Astrocyte (in vitro differentiated cells and primary cell): ENCODE data around the gene CPAMD8. TPM values are rescaled to one million over a fixed set of nuclear protein-coding genes. Genes with fewer than 3 reads are reported as not detected.

Experiments
- DNase-seq: peaks from one replicate; pipeline ENCODE4 v3.0.0-alpha.2; 2010; ENCODE audit warnings: low read depth
- FAIRE-seq: peaks from 2 replicates; lab custom pipeline; 2011; peaks lifted over from hg19 to GRCh38; lab: Jason Lieb, UNC
- H2AFZ ChIP-seq: 2 replicates; pipeline ENCODE4 v1.6.0; 2012; ENCODE audit warnings: low read depth, low read length, inconsistent platforms
- H3K27ac ChIP-seq: 2 replicates; pipeline ENCODE4 v1.5.1; 2011; ENCODE audit warnings: low read depth, low read length, inconsistent platforms
- H3K27me3 ChIP-seq: 2 replicates; pipeline ENCODE4 v1.6.0; 2011; ENCODE audit warnings: low read length, inconsistent platforms; ENCODE audit not compliant: insufficient read depth
- H3K36me3 ChIP-seq: 2 replicates; pipeline ENCODE4 v1.5.1; 2011; ENCODE audit warnings: low read length, inconsistent platforms; ENCODE audit not compliant: insufficient read depth
- H3K4me1 ChIP-seq: 2 replicates; pipeline ENCODE4 v1.5.1; 2011; ENCODE audit warnings: low read length, inconsistent platforms; ENCODE audit not compliant: insufficient read depth
- H3K4me2 ChIP-seq: 2 replicates; pipeline ENCODE4 v1.6.0; 2012; ENCODE audit warnings: low read length, inconsistent platforms
- H3K4me3 ChIP-seq: 2 replicates; pipeline ENCODE4 v1.5.1; 2011; ENCODE audit warnings: low read depth, mild to moderate bottlenecking, low read length, inconsistent platforms; ENCODE audit not compliant: insufficient read depth
- H3K79me2 ChIP-seq: 2 replicates; pipeline ENCODE4 v1.6.0; 2012; ENCODE audit warnings: mild to moderate bottlenecking, low read length, inconsistent platforms; ENCODE audit not compliant: insufficient read depth
- H3K9ac ChIP-seq: 2 replicates; pipeline ENCODE4 v1.6.0; 2012; ENCODE audit warnings: mild to moderate bottlenecking, low read length, inconsistent platforms
- H3K9me3 ChIP-seq: 2 replicates; pipeline ENCODE4 v1.5.1; 2012; ENCODE audit warnings: low read depth, mild to moderate bottlenecking, low read length, inconsistent platforms; ENCODE audit not compliant: insufficient read depth
- H4K20me1 ChIP-seq: 2 replicates; pipeline ENCODE4 v1.6.0; 2012; ENCODE audit warnings: low read length, inconsistent platforms; ENCODE audit not compliant: insufficient read depth
- H3K27ac Mint-ChIP-seq: one replicate; pipeline ENCODE4 v1.8.0; 2021; ENCODE audit warnings: mild to moderate bottlenecking, mixed read lengths; ENCODE audit not compliant: unreplicated experiment
- H3K27me3 Mint-ChIP-seq: one replicate; pipeline ENCODE4 v1.8.0; 2021; ENCODE audit warnings: low read depth, mixed read lengths; ENCODE audit not compliant: unreplicated experiment
- H3K36me3 Mint-ChIP-seq: one replicate; pipeline ENCODE4 v1.8.0; 2021; ENCODE audit warnings: low read depth, mixed read lengths; ENCODE audit not compliant: unreplicated experiment
- H3K4me1 Mint-ChIP-seq: one replicate; pipeline ENCODE4 v1.8.0; 2021; ENCODE audit warnings: low read depth, mixed read lengths; ENCODE audit not compliant: unreplicated experiment
- H3K4me3 Mint-ChIP-seq: one replicate; pipeline ENCODE4 v1.8.0; 2021; ENCODE audit warnings: mild to moderate bottlenecking, moderate library complexity, mixed read lengths; ENCODE audit not compliant: unreplicated experiment
- H3K9me3 Mint-ChIP-seq: one replicate; pipeline ENCODE4 v1.8.0; 2021; ENCODE audit warnings: mild to moderate bottlenecking, mixed read lengths; ENCODE audit not compliant: unreplicated experiment
- EZH2 ChIP-seq: IDR thresholded peaks from 2 replicates; pipeline ENCODE4 v1.6.1; 2012; ENCODE audit warnings: mild to moderate bottlenecking, low read length, inconsistent platforms; ENCODE audit not compliant: insufficient read depth
- total RNA-seq: library from RNA; stranded (reverse); gene quantifications from 2 replicates; pipeline ENCODE4 v1.2.1, GENCODE V29; 2021
- TF ChIP-seq, protein P1 (sequence below): IDR thresholded peaks from 2 replicates; pipeline ENCODE4 v1.5.1; 2011; ENCODE audit warnings: low read depth, mild to moderate bottlenecking, inconsistent platforms, low read length, moderate library complexity; ENCODE audit not compliant: insufficient read depth

CPAMD8 gene
- total RNA-seq, 1 donor from 2014 or later = 1.9 TPM

DNA sequence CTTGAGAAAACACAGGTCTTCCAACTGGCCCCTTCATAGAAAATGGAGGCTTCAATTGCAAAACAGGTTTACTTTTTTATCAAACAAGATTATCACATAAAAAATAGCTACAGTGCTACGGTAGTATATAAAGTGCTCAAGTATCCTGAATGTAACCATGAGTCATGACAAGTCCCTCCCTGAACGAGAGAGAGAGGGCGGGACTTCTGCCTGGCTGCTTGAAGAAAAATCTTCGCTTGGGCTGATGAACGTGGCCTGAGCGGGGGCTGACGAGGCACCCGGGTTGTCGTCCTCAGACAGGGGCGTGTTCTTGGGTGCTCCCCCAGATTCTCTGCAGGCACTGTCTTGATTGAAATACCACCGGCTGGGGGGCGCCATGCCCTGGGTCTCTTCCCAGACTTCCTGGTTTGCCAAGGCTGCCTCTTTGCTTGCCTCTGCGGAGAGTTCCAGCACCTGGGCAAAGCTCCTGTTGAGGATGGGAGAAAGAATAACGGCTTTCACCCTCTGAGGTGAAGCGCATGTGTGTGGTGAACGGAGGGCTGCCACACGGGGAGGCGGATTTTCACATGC lies 23.2 kb upstream of the CPAMD8 start:
- Histone ChIP-seq H3K9ac (no peak overlapping the region), H3K27me3 (no peaks in the 10 kb centered on the region), H3K9me3 (no peaks in the 10 kb centered on the region), H2AFZ (no peak overlapping the region), H4K20me1 (no peaks in the 10 kb centered on the region), H3K27ac (no peak overlapping the region), H3K4me3 (no peak overlapping the region), H3K4me1 (peaks cover 4% of the 10 kb centered on the region), H3K36me3 (peaks cover 3% of the 10 kb centered on the region), H3K79me2 (no peaks in the 10 kb centered on the region), H3K4me2 (no peak overlapping the region)
- H3K4me1 Mint-ChIP-seq = peaks cover 5% of the 10 kb centered on the region
- TF ChIP-seq EZH2 = no peak
- TF ChIP-seq, protein P1, sequence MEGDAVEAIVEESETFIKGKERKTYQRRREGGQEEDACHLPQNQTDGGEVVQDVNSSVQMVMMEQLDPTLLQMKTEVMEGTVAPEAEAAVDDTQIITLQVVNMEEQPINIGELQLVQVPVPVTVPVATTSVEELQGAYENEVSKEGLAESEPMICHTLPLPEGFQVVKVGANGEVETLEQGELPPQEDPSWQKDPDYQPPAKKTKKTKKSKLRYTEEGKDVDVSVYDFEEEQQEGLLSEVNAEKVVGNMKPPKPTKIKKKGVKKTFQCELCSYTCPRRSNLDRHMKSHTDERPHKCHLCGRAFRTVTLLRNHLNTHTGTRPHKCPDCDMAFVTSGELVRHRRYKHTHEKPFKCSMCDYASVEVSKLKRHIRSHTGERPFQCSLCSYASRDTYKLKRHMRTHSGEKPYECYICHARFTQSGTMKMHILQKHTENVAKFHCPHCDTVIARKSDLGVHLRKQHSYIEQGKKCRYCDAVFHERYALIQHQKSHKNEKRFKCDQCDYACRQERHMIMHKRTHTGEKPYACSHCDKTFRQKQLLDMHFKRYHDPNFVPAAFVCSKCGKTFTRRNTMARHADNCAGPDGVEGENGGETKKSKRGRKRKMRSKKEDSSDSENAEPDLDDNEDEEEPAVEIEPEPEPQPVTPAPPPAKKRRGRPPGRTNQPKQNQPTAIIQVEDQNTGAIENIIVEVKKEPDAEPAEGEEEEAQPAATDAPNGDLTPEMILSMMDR = no peak
- FAIRE-seq (no peak), DNase-seq (peak; percentile 63)
- peaks cover 3% of the 10 kb centered on the region for H3K36me3 Mint-ChIP-seq
- H3K4me3 Mint-ChIP-seq = no peak overlapping the region
- no peaks in the 10 kb centered on the region for H3K9me3 Mint-ChIP-seq
- peak overlapping the region; percentile 27 for H3K27ac Mint-ChIP-seq
- peaks cover 2% of the 10 kb centered on the region for H3K27me3 Mint-ChIP-seq

- no peak overlapping the region for H2AFZ ChIP-seq
- peaks cover 1% of the 10 kb centered on the region for H3K27me3 ChIP-seq
- Mint-ChIP-seq H3K9me3 (no peaks in the 10 kb centered on the region), H3K27me3 (peaks cover 5% of the 10 kb centered on the region), H3K4me1 (peaks cover 5% of the 10 kb centered on the region), H3K27ac (no peak overlapping the region), H3K4me3 (no peak overlapping the region), H3K36me3 (peaks cover 3% of the 10 kb centered on the region)
- DNase-seq (no peak), FAIRE-seq (no peak)
- H3K36me3 ChIP-seq = peaks cover under 1% of the 10 kb centered on the region
- no peaks in the 10 kb centered on the region for H3K9me3 ChIP-seq
- TF ChIP-seq, protein P1 = no peak
- TF ChIP-seq EZH2 = no peak
- H3K27ac ChIP-seq = no peak overlapping the region
- no peak overlapping the region for H3K9ac ChIP-seq
- H3K4me3 ChIP-seq = no peak overlapping the region
- peaks cover 4% of the 10 kb centered on the region for H3K4me1 ChIP-seq
- no peaks in the 10 kb centered on the region for H4K20me1 ChIP-seq
- H3K79me2 ChIP-seq = no peaks in the 10 kb centered on the region
- no peak overlapping the region for H3K4me2 ChIP-seq
Observed at GRCh38 chr19:17048885-17049453, 22.4 kb upstream of the CPAMD8 start.

GRCh38 chr19:17045907-17046502 lies 19.4 kb upstream of the CPAMD8 start:
- H3K27me3 Mint-ChIP-seq = peaks cover 11% of the 10 kb centered on the region
- H3K9me3 Mint-ChIP-seq = no peaks in the 10 kb centered on the region
- no peaks in the 10 kb centered on the region for H3K79me2 ChIP-seq
- H3K4me3 ChIP-seq = no peak overlapping the region
- peaks cover 7% of the 10 kb centered on the region for H3K27me3 ChIP-seq
- H3K36me3 Mint-ChIP-seq = peaks cover under 1% of the 10 kb centered on the region
- H3K27ac ChIP-seq = no peak overlapping the region
- H3K9ac ChIP-seq = no peak overlapping the region
- TF ChIP-seq, protein P1 = no peak
- TF ChIP-seq EZH2 = no peak
- no peak overlapping the region for H2AFZ ChIP-seq
- FAIRE-seq = no peak
- no peak for DNase-seq
- no peak overlapping the region for H3K4me3 Mint-ChIP-seq
- no peaks in the 10 kb centered on the region for H3K9me3 ChIP-seq
- peaks cover 4% of the 10 kb centered on the region for H3K4me1 Mint-ChIP-seq
- no peaks in the 10 kb centered on the region for H4K20me1 ChIP-seq
- peaks cover 4% of the 10 kb centered on the region for H3K4me1 ChIP-seq
- no peak overlapping the region for H3K27ac Mint-ChIP-seq
- no peaks in the 10 kb centered on the region for H3K36me3 ChIP-seq
- no peak overlapping the region for H3K4me2 ChIP-seq
